HFF-Myc (cell line): ENCODE measurements around the gene TTLL13.

Source experiments
- DNase-seq: peaks from one replicate; pipeline ENCODE4 v3.0.0-alpha.2; 2011; ENCODE audit warnings: low read depth; ENCODE audit errors: extremely low read depth
- H3K4me3 ChIP-seq: replicated peaks from 2 replicates; pipeline ENCODE4 v1.5.1; 2011; ENCODE audit warnings: low read depth, mild to moderate bottlenecking, control low read depth, low read length
- CTCF ChIP-seq: IDR thresholded peaks from 2 replicates; pipeline ENCODE4 v1.5.1; 2012; ENCODE audit warnings: mild to moderate bottlenecking, low read depth, low read length, control low read depth; ENCODE audit errors: missing control alignments

Gene TTLL13

GRCh38 chr15:90249203-90249863 lies at the start of gene TTLL13:
Gene TTLL13, plus strand, starts transcription at chr15:90249556. Its CDS starts 1,075 bp downstream, at chr15:90250631.
- peak; percentile 50 for DNase-seq
- no peak for TF ChIP-seq CTCF

GRCh38 chr15:90200534-90201129 lies 48.7 kb upstream of the TTLL13 start:
- TF ChIP-seq CTCF, result no peak
- DNase-seq, result no peak
- H3K4me3 ChIP-seq, result peak overlapping the region; percentile 72

More at GRCh38 chr15:90249203-90249863, at the start of gene TTLL13:
- H3K4me3 ChIP-seq, result peak within 1 kb of the TSS; percentile 58

- no peak for TF ChIP-seq CTCF
- DNase-seq, result no peak
- peak within 1 kb of the TSS; percentile 72 for H3K4me3 ChIP-seq
Measured at GRCh38 chr15:90201130-90201943, 48.0 kb upstream of the TTLL13 start, which contains the start of gene SEMA4B. Gene SEMA4B, plus strand, starts transcription at chr15:90201330. Its CDS starts 249 bp downstream, at chr15:90201579.

GRCh38 chr15:90201944-90202375 lies 47.4 kb upstream of the TTLL13 start:
- DNase-seq, result no peak
- peak overlapping the region; percentile 72 for H3K4me3 ChIP-seq
- TF ChIP-seq CTCF, result no peak

- no peak overlapping the region for H3K4me3 ChIP-seq
- no peak for TF ChIP-seq CTCF
Measured at GRCh38 chr15:90202929-90203328, 46.4 kb upstream of the TTLL13 start.

GRCh38 chr15:90203473-90203872 lies 45.9 kb upstream of the TTLL13 start:
- H3K4me3 ChIP-seq, result no peak overlapping the region
- DNase-seq, result no peak
- TF ChIP-seq CTCF, result no peak

More at GRCh38 chr15:90202929-90203328, 46.4 kb upstream of the TTLL13 start:
- DNase-seq, result no peak
